ENCODE results near the gene ELMO3. TPM values are rescaled to one million over a fixed set of nuclear protein-coding genes. Genes with fewer than 3 reads are reported as not detected.

ELMO3 gene
- polyA plus RNA-seq, 4 donors: 0.86 to 8.5 (median 5.5) TPM

DNA sequence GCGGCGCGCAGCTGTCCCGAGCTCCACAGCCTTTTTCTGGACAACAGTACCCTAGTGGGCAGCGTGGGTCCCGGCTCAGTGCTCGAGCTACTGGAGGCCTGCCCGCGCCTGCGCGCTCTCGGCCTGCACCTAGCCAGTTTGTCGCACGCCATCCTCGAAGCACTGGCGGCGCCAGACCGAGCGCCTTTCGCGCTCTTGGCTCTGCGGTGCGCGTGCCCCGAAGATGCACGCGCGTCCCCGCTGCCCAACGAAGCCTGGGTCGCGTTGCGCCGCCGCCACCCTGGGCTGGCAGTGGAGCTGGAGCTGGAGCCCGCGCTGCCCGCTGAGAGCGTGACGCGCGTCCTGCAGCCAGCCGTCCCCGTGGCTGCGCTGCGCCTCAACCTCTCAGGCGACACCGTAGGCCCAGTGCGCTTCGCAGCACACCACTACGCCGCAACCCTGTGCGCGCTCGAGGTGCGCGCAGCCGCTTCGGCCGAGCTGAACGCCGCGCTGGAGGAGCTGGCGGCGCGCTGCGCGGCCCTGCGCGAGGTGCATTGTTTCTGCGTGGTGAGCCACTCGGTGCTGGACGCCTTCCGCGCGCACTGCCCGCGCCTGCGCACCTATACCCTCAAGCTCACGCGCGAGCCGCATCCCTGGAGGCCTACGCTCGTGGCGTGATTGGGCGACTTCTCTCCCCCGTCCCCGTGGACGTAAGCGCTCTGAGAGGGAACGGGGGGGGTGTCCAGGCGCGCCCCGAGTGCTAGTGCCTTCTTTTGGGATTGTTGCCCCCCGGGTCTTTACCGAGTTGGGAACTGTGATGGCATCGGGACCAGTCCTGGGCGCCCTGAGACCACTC is 35.5 kb upstream of the ELMO3 start:
- no peak for DNase-seq (ENCODE audit: low read depth in 4 of 4, low spot score in 3 of 4)

DNA sequence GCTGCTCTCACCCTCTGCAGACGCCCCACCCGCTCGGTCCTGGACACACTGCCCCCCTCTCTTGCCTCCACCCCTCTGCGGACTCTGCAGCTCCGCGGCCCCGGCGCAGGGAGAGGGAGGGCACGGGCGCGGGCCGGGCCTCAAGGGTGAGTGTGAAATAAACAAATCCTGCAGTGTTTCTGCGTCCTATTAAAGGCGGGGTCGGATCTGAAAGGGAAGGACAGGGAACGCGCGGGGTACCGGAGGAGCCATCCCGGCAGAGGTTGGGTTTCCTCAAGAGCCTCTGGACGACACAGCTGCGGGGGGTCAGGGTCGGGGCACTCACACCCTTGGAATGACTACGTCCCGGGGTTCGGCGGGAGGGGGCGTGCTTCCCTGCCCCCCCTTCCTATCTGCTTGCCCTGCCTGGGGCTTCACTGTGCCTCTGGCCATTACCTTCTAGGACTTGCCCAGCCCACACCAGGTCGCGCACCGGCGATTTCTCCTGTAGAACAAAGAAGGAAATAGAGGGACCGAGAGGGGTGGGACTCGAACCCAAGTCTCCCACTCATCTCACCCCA is 34.9 kb upstream of the ELMO3 start:
- DNase-seq (ENCODE audit: low read depth in 4 of 4, low spot score in 3 of 4): no peak

DNA sequence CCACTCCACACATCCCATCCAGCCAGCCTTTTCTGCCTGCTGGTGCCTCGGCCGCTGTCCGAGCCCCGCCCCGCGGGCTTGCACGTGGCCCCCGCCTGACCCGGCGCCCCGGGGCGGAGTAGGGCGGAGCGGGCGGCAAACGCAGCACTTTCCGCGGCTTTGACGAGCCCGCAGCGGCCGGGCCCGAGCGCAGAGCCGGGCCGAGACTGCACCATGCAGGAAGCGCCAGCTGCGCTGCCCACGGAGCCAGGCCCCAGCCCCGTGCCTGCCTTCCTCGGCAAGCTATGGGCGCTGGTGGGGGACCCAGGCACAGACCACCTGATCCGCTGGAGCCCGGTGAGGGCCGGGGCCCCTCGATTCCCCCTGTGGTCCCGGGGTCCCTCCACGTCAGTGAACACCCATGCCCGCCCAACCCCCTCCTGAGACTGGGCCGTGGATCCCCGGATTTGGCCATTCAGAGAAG is 34.3 kb upstream of the ELMO3 start, which contains the start of gene HSF4:
TSS of gene HSF4 (plus strand) at position 147 of the 463 bp plus-strand sequence. CDS start at position 214, 67 bp downstream.
- DNase-seq (ENCODE audit: low read depth in 4 of 4, low spot score in 3 of 4): no peak

DNA sequence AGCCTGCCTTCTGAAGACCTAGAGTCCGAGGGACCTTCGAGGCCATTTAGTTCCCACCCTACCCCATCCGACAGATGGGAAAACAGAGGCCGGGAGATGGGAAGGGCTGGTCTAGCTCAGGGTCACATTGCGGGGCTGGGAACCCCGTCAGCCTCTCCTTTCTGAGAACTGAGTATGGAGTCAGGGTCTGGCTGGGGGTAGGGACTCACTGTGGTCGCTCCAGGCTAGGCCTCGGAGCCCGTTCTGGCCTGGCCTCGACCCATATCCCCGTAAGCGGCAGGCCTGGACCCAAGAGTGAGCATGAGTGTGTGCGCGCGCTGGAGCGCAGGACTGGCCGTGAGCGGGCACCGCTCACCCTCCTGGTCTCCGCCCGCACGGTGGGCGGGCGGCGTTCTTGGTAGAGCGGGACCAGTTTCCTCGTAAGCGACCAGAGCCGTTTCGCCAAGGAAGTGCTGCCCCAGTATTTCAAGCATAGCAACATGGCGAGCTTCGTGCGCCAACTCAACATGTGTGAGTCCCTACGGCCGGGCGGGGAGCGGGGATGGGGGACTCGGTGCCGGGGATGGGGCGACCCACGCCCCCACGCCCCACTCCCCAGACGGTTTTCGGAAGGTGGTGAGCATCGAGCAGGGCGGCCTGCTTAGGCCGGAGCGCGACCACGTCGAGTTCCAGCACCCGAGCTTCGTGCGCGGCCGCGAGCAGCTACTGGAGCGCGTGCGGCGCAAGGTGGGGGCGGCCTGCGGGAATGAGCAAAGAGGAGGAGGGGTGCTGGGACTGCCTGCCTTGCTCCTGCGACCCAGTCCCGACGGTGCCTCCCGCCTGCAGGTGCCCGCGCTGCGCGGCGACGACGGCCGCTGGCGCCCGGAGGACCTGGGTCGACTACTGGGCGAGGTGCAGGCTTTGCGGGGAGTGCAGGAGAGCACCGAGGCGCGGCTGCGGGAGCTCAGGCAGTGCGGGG is 33.5 kb upstream of the ELMO3 start:
- DNase-seq (ENCODE audit: low read depth in 4 of 4, low spot score in 3 of 4): no peak

DNA sequence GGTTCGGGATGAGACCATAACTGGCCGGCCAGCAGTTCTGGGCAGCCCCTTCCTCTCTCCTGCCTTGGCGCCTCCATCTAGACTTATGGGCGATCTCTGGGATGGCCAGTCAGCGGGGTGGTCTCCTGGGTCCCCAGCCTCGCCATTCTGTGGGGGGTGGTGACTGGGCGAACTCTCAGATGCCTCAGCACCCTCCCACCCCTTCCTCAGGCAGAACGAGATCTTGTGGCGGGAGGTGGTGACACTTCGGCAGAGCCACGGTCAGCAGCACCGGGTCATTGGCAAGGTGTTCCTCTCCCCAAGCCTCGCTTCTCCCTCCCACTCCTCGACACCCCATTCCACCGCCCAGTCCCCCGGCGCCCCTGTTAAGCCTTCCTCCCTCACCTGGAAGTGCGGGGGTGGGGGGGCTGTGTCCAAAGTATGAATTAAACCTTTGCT is 32.8 kb upstream of the ELMO3 start:
- DNase-seq (ENCODE audit: low read depth in 4 of 4, low spot score in 3 of 4): no peak

DNA sequence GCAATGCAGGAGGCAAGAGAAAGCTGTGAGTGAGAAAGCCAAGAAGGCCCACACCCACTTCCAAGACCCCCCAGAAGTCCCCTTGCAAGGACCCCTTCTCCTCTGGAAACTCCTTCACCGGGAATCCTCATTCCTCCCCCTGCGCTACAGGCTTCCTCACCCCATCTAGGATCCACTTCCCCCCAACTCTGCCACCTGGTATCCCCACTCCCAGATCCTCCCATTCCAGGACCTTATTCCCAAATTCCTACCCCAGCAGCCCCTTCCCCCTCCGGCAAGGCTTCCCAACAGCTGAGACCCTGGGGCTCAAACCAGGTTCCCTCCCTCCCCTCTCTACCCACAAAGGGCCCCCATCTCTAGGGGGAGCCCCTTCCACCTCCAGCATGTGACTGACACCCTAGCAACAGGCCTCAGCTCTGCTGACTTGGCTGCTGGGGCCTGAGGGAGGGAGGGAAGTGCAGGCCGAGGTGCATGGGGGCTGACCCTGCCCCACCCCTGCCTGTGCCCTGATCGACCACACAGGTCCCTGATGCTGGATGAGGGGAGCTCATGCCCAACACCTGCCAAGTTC is 32.2 kb upstream of the ELMO3 start:
- no peak for DNase-seq (ENCODE audit: low read depth in 4 of 4, low spot score in 3 of 4)

DNA sequence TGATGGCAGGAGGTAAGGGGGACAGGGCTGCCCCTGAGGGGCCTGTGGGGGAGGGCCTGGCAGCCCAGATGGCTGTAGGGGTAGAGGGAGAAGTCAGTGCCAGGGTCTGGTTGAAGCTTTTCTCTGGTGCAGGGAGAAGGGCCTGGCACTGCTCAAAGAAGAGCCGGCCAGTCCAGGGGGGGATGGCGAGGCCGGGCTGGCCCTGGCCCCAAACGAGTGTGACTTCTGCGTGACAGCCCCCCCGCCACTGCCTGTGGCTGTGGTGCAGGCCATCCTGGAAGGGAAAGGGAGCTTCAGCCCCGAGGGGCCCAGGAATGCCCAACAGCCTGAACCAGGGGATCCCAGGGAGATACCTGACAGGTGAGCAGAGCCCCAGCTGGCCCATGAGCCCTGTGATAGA is 31.3 kb upstream of the ELMO3 start:
- no peak for DNase-seq (ENCODE audit: low read depth in 4 of 4, low spot score in 3 of 4)

DNA sequence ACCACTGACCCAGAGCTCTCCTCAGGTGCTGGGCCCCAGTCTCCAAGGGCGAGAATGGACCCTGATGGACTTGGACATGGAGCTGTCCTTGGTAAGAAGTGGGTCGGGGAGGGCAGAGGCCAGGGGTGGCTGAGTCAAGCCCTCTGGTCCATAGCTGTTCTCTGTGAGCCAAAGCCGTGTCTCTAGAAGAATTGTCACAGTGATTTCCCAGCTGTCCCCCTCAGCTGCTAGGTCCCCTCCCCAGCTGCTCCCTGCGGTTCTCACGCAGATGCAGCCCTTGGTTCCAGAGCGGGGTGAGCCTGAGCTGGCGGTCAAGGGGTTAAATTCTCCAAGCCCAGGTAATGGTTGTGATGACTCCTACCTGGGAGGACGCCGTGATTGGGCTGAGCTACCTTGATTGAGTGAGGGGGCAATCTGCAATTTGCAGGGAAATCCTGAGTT is 29.9 kb upstream of the ELMO3 start:
- no peak for DNase-seq (ENCODE audit: low read depth in 4 of 4, low spot score in 3 of 4)

DNA sequence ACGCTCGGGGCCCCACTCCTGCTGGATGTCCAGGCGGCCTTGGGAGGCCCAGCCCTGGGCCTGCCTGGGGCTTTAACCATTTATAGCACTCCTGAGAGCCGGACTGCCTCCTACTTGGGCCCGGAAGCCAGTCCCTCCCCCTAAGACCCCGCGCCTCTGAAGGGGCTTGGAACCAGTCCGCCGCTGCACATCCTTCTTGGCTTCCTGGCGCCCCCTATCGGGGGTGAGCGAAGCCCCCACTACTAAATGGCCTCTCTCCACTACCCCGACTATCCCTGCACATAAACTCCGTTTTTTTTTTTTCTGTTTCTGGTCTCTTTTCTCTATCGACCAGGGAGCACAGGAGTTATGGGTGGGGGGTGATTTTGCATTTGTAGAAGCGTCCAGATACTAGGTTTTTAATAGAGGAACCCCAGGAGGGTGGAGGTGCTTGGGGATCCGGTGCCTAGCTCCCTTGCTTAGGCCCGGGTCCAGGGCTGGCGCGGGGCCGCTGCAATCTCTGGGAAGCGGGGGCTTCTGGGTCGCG is 29.2 kb upstream of the ELMO3 start:
- DNase-seq (ENCODE audit: low read depth in 4 of 4, low spot score in 3 of 4): no peak

DNA sequence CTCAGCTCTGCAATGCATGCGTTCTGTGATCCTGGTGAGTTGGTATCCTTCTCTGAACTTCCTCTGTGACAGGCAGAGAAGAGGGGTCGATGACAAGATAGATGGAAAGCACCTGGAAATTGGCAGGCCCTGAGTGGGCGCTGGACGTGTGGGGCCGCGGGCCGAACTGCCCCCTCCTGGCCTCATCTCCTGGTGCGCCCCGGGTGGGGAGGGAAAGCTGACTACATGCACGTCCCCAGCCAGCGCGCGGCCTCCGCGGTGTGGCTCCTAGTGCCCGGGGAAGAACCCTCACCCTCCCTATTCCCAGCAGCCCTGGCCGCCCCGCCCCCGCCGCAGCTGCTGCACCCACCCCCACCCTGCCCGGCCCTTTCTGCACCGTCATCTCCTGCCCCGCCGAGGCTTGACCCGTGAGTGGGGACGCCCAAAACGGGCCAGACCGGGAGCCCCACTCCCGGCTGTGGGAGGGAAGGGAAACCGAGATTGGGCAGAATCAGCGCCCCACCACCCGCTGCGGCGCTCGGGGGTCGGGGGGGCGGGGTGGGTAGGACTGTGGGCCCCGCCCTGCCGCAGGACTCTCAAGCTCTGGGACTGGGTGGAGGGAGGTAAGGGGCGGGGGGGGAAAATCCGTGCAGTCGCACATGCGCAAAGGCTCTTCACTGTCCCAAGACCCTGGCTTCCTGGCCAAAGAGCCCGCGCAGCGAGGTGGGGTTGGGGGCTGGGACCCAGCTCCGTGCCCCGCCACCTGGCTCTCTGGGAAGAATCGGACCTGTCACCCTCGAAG is 28.6 kb upstream of the ELMO3 start, which contains the start of gene NOL3:
TSS of gene NOL3 (plus strand) at position 371 of the 781 bp plus-strand sequence.
- DNase-seq (ENCODE audit: low read depth in 4 of 4, low spot score in 3 of 4): no peak

DNA sequence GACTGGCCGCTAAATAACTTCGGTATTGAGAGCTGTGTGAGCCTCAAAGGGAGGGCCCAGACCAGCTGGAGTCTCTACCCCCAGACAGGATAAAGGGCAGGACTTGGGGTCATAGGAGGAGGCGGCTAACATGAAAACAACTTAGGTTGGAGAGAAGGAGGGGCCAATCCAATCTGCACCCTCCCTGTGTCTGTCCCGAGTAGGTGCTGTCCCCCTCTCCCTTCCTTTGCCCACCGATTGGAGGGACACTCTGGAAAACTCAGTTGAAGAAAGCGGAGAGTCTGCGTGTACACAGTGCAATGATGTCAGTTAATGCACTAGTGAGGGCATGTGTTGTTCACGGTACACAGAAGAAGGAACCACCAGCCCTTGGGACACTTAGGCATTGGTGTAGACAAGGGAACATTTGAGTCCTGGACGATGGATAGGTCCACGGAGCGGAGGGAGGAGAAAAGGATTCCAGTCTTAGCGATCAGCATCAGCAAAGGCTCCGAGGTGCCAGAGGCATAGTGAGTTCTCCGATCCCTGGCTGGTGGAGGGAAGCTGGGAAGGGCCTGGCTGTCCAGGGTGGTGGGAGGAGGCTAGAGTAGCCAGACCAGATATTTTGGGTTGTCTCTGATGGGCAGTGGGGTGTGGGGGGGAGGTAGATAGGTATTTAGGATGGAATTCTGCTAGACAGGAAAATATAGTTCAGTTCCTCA is 27.8 kb upstream of the ELMO3 start:
- DNase-seq (ENCODE audit: low read depth in 4 of 4, low spot score in 3 of 4): no peak

DNA sequence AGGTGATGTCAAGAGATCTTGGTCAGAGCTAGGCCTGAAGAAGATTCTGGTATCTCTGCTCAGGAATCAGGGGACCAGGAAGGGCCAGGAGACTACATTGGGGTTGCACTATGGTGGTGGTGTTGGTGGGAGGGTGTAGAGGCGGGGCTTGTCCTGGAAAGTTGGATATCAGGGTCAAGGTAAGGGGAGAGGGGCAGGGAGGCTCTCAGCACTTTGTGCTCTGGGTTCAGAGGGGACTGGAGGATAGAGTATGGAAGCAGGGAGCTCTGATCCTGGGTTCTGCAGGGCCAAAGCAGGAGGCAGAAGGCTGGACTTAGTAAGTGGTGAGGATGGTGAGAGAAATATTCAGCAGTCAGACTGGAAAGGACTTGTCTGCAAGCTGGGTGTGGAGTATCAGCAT is 25.6 kb upstream of the ELMO3 start:
- no peak for DNase-seq (ENCODE audit: low read depth in 4 of 4, low spot score in 3 of 4)

DNA sequence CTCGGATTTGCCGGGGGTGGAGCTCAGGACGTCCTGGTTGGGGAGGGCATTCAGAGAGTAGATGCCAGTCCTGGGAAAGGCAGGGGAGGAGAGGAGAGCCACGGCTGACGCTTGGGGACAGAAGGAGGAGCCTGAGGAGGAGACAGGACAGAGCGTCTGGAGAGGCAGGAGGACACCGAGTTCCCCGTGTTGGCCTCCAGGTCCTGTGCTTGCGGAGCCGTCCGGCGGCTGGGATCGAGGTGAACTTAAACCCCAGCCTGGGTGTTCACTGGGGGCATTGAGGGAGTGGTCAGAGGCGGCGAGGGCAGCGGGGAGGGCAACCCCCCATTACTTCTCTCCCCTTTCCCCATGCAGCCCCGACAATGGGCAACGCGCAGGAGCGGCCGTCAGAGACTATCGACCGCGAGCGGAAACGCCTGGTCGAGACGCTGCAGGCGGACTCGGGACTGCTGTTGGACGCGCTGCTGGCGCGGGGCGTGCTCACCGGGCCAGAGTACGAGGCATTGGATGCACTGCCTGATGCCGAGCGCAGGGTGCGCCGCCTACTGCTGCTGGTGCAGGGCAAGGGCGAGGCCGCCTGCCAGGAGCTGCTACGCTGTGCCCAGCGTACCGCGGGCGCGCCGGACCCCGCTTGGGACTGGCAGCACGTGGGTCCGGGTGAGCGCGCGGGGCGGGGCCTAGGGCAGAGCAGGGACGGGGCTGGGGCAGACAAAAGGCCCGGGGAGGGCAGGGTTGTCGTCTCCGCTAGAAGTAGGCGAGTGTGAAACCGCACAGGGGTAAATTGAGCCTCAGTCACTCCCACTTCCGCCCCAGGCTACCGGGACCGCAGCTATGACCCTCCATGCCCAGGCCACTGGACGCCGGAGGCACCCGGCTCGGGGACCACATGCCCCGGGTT is 24.9 kb upstream of the ELMO3 start:
- no peak for DNase-seq (ENCODE audit: low read depth in 4 of 4, low spot score in 3 of 4)

DNA sequence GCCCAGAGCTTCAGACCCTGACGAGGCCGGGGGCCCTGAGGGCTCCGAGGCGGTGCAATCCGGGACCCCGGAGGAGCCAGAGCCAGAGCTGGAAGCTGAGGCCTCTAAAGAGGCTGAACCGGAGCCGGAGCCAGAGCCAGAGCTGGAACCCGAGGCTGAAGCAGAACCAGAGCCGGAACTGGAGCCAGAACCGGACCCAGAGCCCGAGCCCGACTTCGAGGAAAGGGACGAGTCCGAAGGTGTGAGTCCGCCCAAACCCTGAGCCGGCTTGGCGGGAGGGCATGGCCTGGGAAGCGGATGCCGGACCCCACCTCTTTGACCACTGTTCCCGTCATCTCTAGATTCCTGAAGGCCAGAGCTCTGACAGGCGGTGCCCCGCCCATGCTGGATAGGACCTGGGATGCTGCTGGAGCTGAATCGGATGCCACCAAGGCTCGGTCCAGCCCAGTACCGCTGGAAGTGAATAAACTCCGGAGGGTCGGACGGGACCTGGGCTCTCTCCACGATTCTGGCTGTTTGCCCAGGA is 24.2 kb upstream of the ELMO3 start:
- DNase-seq (ENCODE audit: low read depth in 4 of 4, low spot score in 3 of 4): no peak

DNA sequence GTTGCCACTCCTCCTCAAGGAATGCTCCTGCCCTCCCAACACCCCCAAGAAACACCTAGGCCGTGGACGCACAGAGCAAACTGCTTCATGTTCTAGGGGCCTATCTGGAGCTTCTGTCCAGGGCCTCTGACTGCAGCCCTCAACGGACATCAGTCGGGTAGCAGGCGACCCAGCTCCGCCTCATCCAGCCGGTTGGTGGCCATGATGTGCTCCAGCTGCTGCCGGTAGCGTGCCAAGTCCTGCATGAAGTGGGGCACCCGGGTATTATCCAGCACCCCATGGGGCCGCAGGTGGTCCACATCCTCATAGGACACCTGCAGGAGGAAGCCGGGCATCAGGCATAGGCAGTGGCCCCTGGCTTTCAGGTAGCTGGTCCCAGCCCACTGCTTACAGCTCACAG is 22.3 kb upstream of the ELMO3 start:
- DNase-seq (ENCODE audit: low read depth in 4 of 4, low spot score in 3 of 4): no peak

DNA sequence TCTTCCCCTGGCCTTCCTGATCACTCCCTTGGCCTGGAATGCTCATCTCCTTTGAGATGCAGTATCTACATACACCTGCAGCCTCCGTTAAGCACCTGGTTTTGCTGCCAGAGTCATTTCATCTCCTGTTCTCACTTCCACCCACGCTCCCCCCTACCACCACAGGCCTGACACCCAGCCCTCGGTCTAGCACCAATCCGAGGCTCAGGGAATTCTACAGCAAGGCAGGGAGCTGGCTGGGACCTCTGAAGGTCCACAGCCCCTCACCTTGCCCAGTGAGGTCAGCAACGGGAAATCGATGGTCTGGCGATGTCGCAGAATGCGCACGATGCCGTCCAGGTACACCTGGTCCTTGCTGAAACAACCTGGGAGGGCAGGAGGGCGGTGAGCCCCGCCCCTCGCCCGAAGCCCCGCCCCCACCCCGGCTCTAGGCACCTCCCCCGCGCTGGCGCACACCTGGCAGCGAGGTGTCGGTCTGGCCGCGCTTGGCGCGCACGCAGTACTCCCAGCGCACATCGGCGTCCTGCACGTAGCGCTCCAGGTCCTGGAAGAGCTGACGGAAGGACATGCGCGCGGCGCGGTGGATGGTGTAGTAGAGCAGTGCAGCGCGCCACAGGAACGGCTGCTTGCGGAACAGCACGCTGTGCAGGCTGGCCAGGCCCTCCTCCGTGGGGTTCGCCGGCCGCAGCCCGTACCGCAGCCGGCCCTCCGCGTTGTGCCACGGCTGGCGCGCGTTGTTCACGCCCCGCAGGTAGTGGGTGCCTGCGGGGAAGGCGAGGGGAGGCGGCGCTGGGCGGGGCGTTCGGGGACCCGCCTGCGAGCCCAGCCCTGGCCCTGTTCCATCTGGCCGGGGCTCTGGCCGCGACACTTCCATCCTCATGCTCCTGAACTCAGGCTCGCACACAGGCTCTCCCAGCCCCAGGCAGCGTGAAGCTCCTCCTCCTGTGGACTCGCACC is 20.9 kb upstream of the ELMO3 start:
- DNase-seq (ENCODE audit: low read depth in 4 of 4, low spot score in 3 of 4): no peak

All from left renal pelvis (tissue), 4 donors.